Endometrium (tissue), 2 donors: ENCODE results near the gene SH2D6.
"Not testable (repeated sequence)": the region's sequence is repeated elsewhere in the genome, so short reads cannot be mapped to it uniquely, and the experiment has no call there.

Experiments used
- FAIRE-seq: peaks from 2 replicates; lab custom pipeline; 2012; peaks lifted over from hg19 to GRCh38; lab: Jason Lieb, UNC
- donor health status: control.
- donor health status: control.

SH2D6 gene

GRCh38 chr2:85470850-85471800 is 52.6 kb downstream of the SH2D6 start:
- FAIRE-seq, result no peak

DNA sequence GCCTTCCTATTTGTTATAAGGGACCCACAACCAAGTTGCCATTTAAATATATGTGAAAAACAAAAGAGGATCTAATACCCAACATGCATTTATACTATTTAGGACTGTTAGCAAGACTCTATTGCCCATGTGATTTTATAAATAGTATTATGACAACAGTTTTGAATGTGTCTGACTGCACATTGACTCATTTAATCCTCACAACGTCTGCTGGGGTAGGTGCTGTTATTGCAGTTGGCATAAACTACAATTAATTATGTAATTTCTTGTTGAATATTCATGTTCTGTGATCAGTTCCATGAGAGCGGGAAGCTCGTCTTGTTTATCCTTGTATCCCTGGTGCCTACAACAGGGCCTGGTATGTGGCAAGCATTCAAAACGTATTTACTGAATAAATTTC is 53.7 kb downstream of the SH2D6 start:
- no peak for FAIRE-seq

DNA sequence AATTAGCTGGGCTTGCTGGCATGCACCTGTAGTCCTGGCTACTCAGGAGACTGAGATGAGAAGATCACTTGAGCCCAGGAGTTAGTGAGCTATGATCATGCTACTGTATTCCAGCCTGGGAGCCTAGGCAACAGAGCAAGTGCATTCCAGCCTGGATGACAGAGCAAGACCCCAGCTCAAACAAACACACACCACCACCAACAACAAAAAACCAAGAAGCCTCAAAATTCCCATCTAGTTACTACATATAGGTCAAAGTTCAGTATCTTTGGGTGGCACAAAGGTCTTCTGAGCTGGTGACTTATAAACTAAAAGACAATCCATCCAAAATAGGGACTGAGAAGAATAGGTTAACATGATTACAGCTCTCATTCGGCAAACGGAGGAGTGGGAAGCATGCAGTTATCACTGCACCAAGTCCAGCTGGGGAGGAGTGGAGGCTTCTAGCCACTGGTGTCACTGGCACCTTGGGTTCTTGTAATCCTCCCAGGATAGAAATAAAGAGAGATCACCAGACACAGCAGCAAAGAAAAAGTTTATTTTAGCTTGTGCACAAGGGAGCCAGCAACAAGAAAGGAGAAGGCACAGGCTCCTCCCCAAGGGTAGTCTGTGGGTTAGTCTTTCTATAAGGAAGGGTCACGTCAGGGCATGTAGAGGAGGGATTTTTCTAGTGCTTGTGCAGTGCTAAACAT is 57.4 kb downstream of the SH2D6 start:
- FAIRE-seq, result no peak

GRCh38 chr2:85476624-85477023 is 58.1 kb downstream of the SH2D6 start:
- FAIRE-seq, result no peak

DNA sequence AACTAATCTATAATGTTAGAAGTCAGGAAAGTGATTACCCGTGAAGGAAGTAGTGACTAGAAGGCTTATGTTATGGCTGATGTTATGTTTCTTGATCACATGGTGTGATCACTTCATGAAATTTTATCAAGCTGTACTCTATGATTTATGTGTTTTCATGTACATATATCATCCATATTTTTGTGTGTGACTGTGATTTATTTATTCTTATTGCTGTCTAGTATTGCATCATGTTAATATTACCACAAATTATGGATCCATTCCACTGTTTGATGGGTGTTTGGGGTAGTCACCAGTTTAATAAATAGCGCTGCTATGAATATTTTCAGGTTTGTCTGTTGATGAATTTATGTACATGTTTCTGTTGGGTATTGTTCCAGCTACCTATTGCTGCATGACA is 59.4 kb downstream of the SH2D6 start:
- no peak for FAIRE-seq

- FAIRE-seq, result no peak
Observed at GRCh38 chr2:85481818-85482777, 63.6 kb downstream of the SH2D6 start.

DNA sequence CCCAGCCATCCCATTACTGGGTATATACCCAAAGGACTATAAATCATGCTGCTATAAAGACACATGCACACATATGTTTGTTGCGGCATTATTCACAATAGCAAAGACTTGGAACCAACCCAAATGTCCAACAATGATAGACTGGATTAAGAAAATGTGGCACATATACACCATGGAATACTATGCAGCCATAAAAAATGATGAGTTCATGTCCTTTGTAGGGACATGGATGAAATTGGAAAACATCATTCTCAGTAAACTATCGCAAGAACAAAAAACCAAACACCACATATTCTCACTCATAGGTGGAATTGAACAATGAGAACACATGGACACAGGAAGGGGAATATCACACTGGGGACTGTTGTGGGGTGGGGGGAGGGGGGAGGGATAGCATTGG is 66.1 kb downstream of the SH2D6 start:
- not testable (repeated sequence) for FAIRE-seq

- FAIRE-seq, result no peak
Observed at GRCh38 chr2:85485815-85486214, 67.3 kb downstream of the SH2D6 start.
